ENCODE measurements around the gene CRIM1. TPM values are rescaled to one million over a fixed set of nuclear protein-coding genes. Genes with fewer than 3 reads are reported as not detected.

The CRIM1 gene
- total and polyA plus RNA-seq, 2 experiments from 2014 or later: 10.5 to 36.4 TPM

- no peak overlapping the region for H3K27ac Mint-ChIP-seq
- ATAC-seq (no peak), DNase-seq (ENCODE audit: low spot score) (no peak)
- Histone ChIP-seq H3K36me3 (ENCODE audit: insufficient read depth) (peaks cover 21% of the 10 kb centered on the region), H3K27me3 (ENCODE audit: insufficient read depth) (no peaks in the 10 kb centered on the region), H3K4me2 (no peak overlapping the region), H2AFZ (no peak overlapping the region), H3F3A (replicated peaks; ENCODE audit: low read depth) (no peaks in the 10 kb centered on the region), H3K9me2 (ENCODE audit: insufficient read depth) (no peaks in the 10 kb centered on the region), H3K4me1 (ENCODE audit: insufficient read depth) (peaks cover 17% of the 10 kb centered on the region), H3K79me2 (replicated peaks; ENCODE audit: insufficient read depth) (peaks cover 39% of the 10 kb centered on the region), H3K27ac (ENCODE audit: low read depth) (no peak overlapping the region), H3K4me3 (no peak overlapping the region), H4K20me1 (replicated peaks; ENCODE audit: insufficient read depth) (no peaks in the 10 kb centered on the region)
- H3K27me3 Mint-ChIP-seq (ENCODE audit: insufficient read depth, low read depth, poor library complexity): no peaks in the 10 kb centered on the region
- H3K36me3 Mint-ChIP-seq (ENCODE audit: low read depth): peaks cover 78% of the 10 kb centered on the region
- H3K4me1 Mint-ChIP-seq: peaks cover 20% of the 10 kb centered on the region
- peaks cover 25% of the 10 kb centered on the region; the same call in 2 of the 3 replicates for H3K9me3 Mint-ChIP-seq
- no peak overlapping the region for H3K4me3 Mint-ChIP-seq
- TF ChIP-seq CTCF (conservative IDR thresholded peaks at IDR 0.05; ENCODE audit: low read depth in 2 of 2): no peak
- no peak for TF ChIP-seq REST (IDR thresholded peaks at IDR 0.05; ENCODE audit: unreplicated experiment)
- no peak for TF ChIP-seq ZNF114 (CRISPR knock-in tag; IDR thresholded peaks at IDR 0.05)
- no peak for TF ChIP-seq ZNF462 (CRISPR knock-in tag; IDR thresholded peaks at IDR 0.05)
- no peak for TF ChIP-seq NANOG (IDR thresholded peaks at IDR 0.05; ENCODE audit: borderline replicate concordance)
- TF ChIP-seq ZNF331 (CRISPR knock-in tag; IDR thresholded peaks at IDR 0.05; ENCODE audit: low read depth): no peak
- no peak for TF ChIP-seq CREB1 (CRISPR knock-in tag; IDR thresholded peaks at IDR 0.05; ENCODE audit: low read depth)
Measured at GRCh38 chr2:36473230-36473629, 117.7 kb downstream of the CRIM1 start.
